GM12873 (cell line): ENCODE measurements around the gene YPEL2.

Source experiments
- TF ChIP-seq, protein P1 (sequence below): IDR thresholded peaks from 2 replicates; pipeline ENCODE4 v1.5.1; 2012; ENCODE audit warnings: low read depth, mild to moderate bottlenecking, moderate library complexity, low read length, control low read depth; ENCODE audit not compliant: insufficient read depth; ENCODE audit errors: missing control alignments

The YPEL2 gene

GRCh38 chr17:59298521-59298920, 32.9 kb upstream of the YPEL2 start:
- TF ChIP-seq, protein P1, sequence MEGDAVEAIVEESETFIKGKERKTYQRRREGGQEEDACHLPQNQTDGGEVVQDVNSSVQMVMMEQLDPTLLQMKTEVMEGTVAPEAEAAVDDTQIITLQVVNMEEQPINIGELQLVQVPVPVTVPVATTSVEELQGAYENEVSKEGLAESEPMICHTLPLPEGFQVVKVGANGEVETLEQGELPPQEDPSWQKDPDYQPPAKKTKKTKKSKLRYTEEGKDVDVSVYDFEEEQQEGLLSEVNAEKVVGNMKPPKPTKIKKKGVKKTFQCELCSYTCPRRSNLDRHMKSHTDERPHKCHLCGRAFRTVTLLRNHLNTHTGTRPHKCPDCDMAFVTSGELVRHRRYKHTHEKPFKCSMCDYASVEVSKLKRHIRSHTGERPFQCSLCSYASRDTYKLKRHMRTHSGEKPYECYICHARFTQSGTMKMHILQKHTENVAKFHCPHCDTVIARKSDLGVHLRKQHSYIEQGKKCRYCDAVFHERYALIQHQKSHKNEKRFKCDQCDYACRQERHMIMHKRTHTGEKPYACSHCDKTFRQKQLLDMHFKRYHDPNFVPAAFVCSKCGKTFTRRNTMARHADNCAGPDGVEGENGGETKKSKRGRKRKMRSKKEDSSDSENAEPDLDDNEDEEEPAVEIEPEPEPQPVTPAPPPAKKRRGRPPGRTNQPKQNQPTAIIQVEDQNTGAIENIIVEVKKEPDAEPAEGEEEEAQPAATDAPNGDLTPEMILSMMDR, result no peak

GRCh38 chr17:59299400-59300092, 31.9 kb upstream of the YPEL2 start:
- TF ChIP-seq, protein P1, result no peak

DNA sequence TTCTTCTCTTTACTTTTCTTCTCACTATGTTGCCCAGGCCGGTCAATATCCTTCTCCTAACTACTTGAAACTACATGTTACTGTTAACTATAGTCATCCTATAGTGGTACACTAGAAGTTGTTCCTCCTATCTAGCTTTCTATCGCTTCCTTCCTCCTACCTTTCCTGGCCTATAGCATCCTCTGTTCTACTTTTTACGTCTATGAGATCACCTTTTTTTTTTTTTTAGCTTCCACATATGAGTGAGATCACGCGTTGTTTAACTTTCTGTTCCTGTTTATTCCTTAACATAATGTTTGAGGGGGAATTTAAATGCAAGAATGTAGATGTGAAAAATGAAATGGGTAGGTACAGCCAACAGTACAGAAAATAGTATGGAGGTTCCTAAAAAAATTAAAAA, 30.5 kb upstream of the YPEL2 start:
- TF ChIP-seq, protein P1, result no peak

GRCh38 chr17:59304811-59305210, 26.6 kb upstream of the YPEL2 start:
- TF ChIP-seq, protein P1, result no peak

GRCh38 chr17:59310263-59310920, 21.1 kb upstream of the YPEL2 start:
- TF ChIP-seq, protein P1, result no peak

- TF ChIP-seq, protein P1, result peak; percentile 83
Observed at GRCh38 chr17:59311051-59311468, 20.4 kb upstream of the YPEL2 start.

GRCh38 chr17:59315866-59316265, 15.6 kb upstream of the YPEL2 start:
- TF ChIP-seq, protein P1, result no peak
